WERI-Rb-1 (cell line): ENCODE measurements around the gene WIPF2.

Source experiments
- DNase-seq: peaks from one replicate; pipeline ENCODE4 v3.0.0-alpha.2; 2020
- H3K27ac ChIP-seq: fragments of 250-450 bp; sonication (Bioruptor Pico); 2 replicates; pipeline ENCODE4 v1.5.1; 2020; ENCODE audit warnings: mild to moderate bottlenecking, moderate library complexity
- H3K27me3 ChIP-seq: fragments of 250-450 bp; sonication (Bioruptor Pico); 2 replicates; pipeline ENCODE4 v1.5.1; 2021; ENCODE audit warnings: mild to moderate bottlenecking, low read depth, moderate library complexity; ENCODE audit not compliant: insufficient read depth, severe bottlenecking
- H3K36me3 ChIP-seq: fragments of 250-450 bp; sonication (Bioruptor Pico); 2 replicates; pipeline ENCODE4 v1.5.1; 2020; ENCODE audit warnings: mild to moderate bottlenecking, moderate library complexity
- H3K4me3 ChIP-seq: 2 replicates; pipeline ENCODE4 v1.5.1; 2011; ENCODE audit warnings: low read depth, mild to moderate bottlenecking, control low read depth, low read length
- H3K9me3 ChIP-seq: fragments of 250-450 bp; sonication (Bioruptor Pico); 2 replicates; pipeline ENCODE4 v1.5.1; 2021; ENCODE audit warnings: mild to moderate bottlenecking, moderate library complexity; ENCODE audit not compliant: severe bottlenecking
- CTCF ChIP-seq: IDR thresholded peaks from 2 replicates; pipeline ENCODE4 v1.5.1; 2011; ENCODE audit warnings: low read depth, mild to moderate bottlenecking, control low read depth, inconsistent platforms, low read length

WIPF2 gene

GRCh38 chr17:40266882-40267281, 47.8 kb downstream of the WIPF2 start:
- DNase-seq = no peak
- Histone ChIP-seq H3K4me3 (no peak overlapping the region), H3K27ac (no peak overlapping the region), H3K9me3 (no peaks in the 10 kb centered on the region), H3K27me3 (no peaks in the 10 kb centered on the region), H3K36me3 (peaks cover 86% of the 10 kb centered on the region)
- no peak for TF ChIP-seq CTCF

GRCh38 chr17:40268141-40268712, 49.1 kb downstream of the WIPF2 start:
- TF ChIP-seq CTCF = no peak
- no peak overlapping the region for H3K27ac ChIP-seq
- H3K4me3 ChIP-seq = no peak overlapping the region
- H3K9me3 ChIP-seq = no peaks in the 10 kb centered on the region
- peaks cover 85% of the 10 kb centered on the region for H3K36me3 ChIP-seq
- no peaks in the 10 kb centered on the region for H3K27me3 ChIP-seq
- no peak for DNase-seq

- H3K27ac ChIP-seq = no peak overlapping the region; the same call in 1 of the 2 replicates
- no peak for DNase-seq
- no peak overlapping the region for H3K4me3 ChIP-seq
- TF ChIP-seq CTCF = no peak
- peaks cover 82% of the 10 kb centered on the region for H3K36me3 ChIP-seq
- no peaks in the 10 kb centered on the region for H3K27me3 ChIP-seq
- H3K9me3 ChIP-seq = no peaks in the 10 kb centered on the region
Observed at GRCh38 chr17:40278414-40278813, 59.3 kb downstream of the WIPF2 start.

- no peak overlapping the region for H3K4me3 ChIP-seq
- peak overlapping the region; percentile 82 for H3K27ac ChIP-seq
- no peaks in the 10 kb centered on the region for H3K9me3 ChIP-seq
- no peaks in the 10 kb centered on the region for H3K27me3 ChIP-seq
- peaks cover 77% of the 10 kb centered on the region for H3K36me3 ChIP-seq
- peak; percentile 47 for DNase-seq
- no peak for TF ChIP-seq CTCF
Observed at GRCh38 chr17:40279402-40279801, 60.3 kb downstream of the WIPF2 start.

GRCh38 chr17:40281663-40282062, 62.6 kb downstream of the WIPF2 start:
- H3K36me3 ChIP-seq = peaks cover 56% of the 10 kb centered on the region
- no peak for DNase-seq
- no peak overlapping the region for H3K27ac ChIP-seq
- no peaks in the 10 kb centered on the region for H3K27me3 ChIP-seq
- H3K4me3 ChIP-seq = no peak overlapping the region
- H3K9me3 ChIP-seq = no peaks in the 10 kb centered on the region
- TF ChIP-seq CTCF = no peak

- TF ChIP-seq CTCF = no peak
- DNase-seq = no peak
- peaks cover 42% of the 10 kb centered on the region for H3K36me3 ChIP-seq
- no peaks in the 10 kb centered on the region for H3K27me3 ChIP-seq
- H3K9me3 ChIP-seq = no peaks in the 10 kb centered on the region
- no peak overlapping the region for H3K4me3 ChIP-seq
- no peak overlapping the region for H3K27ac ChIP-seq
Observed at GRCh38 chr17:40283662-40284061, 64.6 kb downstream of the WIPF2 start.
